NCI-H2107 (cell line): ENCODE measurements around the gene DKKL1.
A peak's percentile ranks its signal among the peaks of the same experiment; 100 is the strongest.

ENCODE experiments used
- DNase-seq: peaks from one replicate; lab custom pipeline; 2025; lab: John Stamatoyannopoulos, UW

The DKKL1 gene

GRCh38 chr19:49422407-49423070, 58.9 kb downstream of the DKKL1 start:
- DNase-seq = peak; percentile 15

GRCh38 chr19:49423071-49423984, 59.7 kb downstream of the DKKL1 start, which contains the start of gene PTH2:
Gene PTH2 (minus strand): TSS chr19:49423441. CDS start chr19:49423339, 102 bp downstream.
- DNase-seq = no peak

GRCh38 chr19:49423985-49424303, 60.3 kb downstream of the DKKL1 start:
- no peak for DNase-seq
